Stimulated activated CD8-positive, alpha-beta memory T cell treated with anti-CD3 and anti-CD28 coated beads, Interleukin-4, amount 100 ng/mL, for 48 hours (primary cell): Measurements from ENCODE around the gene C1orf174.

Source experiments
- DNase-seq: peaks from one replicate; pipeline ENCODE4 v3.0.0-alpha.2; 2020

The C1orf174 gene

GRCh38 chr1:3892748-3893147 is 7.3 kb downstream of the C1orf174 start:
- DNase-seq, result no peak

GRCh38 chr1:3891329-3891865 is 8.7 kb downstream of the C1orf174 start:
- no peak for DNase-seq

DNA sequence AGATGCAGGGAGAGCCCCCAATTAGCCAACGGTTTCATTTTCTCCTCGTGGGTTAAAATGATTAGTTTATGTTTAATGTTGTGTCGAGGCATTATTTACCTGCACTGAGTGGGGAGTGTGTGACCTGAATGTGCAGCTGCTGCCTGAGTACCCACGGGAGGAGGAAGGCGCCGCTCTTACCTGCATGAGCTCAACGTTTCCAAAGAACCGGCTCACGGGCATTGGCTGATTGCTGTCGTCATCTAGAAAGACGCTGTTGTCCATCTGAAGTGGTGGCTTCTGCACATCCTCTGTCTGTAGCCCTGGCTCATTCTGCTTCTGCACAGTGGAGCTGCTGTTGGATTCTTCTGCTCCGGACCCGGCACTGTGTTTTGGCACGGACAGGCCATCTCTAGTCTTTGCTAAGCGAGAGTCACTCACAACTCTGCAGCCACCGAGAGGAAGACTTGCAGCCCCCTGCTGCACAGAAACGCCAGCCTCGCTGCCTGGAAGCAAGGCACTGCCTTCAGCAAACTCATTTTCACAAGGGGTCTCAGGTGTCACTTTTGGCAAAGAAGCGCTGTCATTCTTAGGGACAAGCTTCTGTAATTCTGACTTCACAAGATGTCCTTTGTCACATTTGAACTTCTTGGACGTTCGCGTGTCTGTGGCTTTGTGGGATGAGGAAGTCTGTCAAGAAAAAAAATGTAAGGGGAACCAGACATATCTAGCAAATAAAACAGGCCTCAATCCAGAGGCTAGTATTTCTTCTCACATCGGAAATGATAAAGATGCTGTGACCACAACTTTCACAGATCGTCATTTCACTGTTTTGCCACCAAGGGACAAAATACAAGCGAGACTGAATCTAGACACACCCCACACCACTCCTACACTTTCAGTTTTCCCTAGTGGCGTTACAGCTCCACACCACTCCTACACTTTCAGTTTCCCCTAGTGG is 9.4 kb downstream of the C1orf174 start:
- DNase-seq, result no peak

- no peak for DNase-seq
These were observed 10.1 kb downstream of the C1orf174 start for GRCh38 chr1:3889936-3890335.

DNA sequence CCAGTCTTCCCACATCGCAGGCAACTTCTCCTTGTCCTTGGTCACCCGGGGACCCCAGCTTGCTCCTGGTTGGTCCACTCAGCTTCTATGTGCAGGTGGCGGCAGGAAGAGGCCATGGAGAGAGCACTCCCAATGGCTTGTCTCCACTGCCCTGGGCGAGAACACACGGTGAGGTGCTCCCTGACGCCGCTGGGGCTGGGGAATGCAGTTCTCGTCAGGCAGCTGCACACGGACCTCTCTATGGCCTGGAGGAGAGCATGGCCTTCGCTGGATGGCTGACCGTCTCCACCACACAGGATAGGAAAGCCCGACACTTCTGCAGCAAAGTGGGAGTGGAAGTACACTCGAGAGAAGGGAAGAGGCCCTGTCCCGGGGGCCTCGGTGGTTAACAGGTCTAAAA is 11.8 kb downstream of the C1orf174 start:
- DNase-seq, result no peak

DNA sequence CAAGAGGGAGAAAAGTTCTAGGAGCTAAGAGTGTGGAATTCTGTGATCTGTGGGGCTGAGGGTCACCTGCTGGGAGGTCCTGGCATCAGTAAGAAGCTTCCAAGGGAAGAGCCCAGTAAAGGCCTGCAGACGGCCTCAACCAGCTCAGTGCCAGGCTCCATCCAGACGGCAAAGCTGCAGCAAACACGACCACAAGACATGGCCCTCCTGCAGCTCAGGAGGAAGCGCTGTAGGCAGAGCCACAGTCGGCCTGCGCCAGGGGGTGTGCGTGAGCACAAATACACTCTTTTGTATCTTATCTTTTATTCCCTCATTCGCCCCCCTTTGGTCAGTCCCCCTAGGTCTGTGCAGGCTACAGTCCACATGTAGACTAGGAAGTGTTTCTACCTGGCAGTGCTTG is 13.4 kb downstream of the C1orf174 start:
- DNase-seq, result no peak

DNA sequence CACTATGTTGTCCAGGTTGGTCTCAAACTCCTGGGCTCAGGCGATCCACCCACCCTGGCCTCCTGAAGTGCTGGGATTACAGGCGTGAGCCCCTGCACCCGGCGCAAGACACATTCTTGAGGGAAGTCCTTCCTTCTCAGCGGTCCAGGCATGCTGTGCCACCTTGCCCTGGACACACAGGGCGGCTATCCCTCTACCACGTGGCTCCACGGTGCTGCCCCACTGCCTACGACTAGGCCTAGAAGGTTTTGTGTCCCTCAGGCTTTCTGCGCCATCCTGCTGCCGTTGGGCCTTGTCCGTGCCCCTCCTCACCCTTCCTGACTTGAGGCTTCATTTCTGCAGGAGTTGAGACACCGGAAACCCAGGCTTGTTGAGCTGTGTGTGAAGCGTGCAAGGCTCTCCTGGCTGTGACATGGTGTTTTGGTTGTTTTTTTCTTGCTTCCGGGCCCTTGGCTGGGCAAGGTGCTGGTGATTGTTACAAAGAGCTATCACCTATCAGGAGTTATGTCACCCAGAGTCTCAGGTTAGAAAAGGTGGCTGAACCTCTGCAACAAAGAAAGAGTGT is 13.9 kb downstream of the C1orf174 start:
- no peak for DNase-seq

GRCh38 chr1:3885611-3886010 is 14.5 kb downstream of the C1orf174 start:
- DNase-seq, result no peak

GRCh38 chr1:3884966-3885365 is 15.1 kb downstream of the C1orf174 start:
- DNase-seq, result no peak

DNA sequence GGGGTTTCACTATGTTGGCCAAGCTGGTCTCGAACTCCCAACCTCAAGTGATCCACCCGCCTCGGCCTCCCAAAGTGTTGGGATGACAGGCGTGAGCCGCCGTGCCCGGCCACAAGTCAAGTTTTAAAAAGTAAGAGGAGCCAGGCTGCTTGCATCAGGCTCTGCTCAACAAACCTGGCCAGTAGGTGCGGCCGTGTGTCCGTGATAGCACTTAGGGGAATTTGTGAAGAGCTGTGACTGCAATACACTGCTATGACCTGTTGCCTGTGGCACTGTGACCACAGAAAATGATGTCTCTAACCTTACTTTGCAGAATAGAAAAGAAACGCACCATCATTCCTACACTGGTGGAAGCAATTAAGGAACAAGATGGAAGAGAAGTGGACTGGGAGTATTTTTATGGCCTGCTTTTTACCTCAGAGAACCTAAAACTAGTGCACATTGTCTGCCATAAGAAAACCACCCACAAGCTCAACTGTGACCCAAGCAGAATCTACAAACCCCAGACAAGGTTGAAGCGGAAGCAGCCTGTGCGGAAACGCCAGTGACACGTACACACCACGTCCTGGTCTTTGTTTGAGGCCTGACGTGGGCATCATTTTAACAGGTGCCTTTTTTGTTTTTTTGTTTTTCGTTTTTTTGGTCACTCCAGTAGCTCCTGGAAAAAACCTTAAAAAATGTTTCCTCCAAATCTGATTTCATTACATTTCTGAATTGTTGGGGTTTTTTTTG is 16.7 kb downstream of the C1orf174 start:
- no peak for DNase-seq

DNA sequence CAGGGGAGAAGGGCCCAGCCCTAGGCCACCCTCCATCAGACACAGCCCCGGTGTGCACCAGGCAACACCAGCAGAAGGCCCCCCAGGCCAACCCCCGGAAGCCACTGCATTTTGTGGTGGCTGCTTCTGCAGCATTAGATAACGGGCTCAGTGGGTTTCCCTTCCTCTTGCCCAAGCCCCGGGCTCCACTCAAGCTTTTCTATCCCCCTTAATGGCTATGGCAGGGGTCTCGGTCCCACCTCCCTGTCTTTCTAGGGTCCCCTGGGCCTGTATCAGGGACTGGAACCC is 18.9 kb downstream of the C1orf174 start:
- no peak for DNase-seq

- DNase-seq, result no peak
These were observed 19.5 kb downstream of the C1orf174 start for GRCh38 chr1:3880429-3881192.

GRCh38 chr1:3879787-3880428 is 20.2 kb downstream of the C1orf174 start:
- no peak for DNase-seq

- DNase-seq, result no peak
These were observed 21.0 kb downstream of the C1orf174 start for GRCh38 chr1:3879099-3879498.

- no peak for DNase-seq
These were observed 23.4 kb downstream of the C1orf174 start for GRCh38 chr1:3876716-3877115.

DNA sequence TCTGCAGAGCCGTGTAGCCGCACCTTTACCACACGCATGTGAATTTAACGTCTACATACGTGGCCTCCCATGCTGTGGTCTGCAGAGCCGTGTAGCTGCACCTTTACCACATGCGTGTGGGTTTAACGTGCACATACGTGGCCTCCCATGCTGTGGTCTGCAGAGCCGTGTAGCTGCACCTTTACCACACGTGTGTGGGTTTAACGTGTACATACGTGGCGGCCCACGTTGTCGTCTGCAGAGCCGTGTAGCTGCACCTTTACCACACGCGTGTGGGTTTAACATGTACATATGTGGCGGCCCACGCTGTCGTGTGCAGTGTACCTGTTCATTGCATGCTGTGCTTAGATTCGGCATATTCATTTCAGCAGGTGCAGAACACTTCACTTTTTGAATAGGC is 25.3 kb downstream of the C1orf174 start:
- no peak for DNase-seq

DNA sequence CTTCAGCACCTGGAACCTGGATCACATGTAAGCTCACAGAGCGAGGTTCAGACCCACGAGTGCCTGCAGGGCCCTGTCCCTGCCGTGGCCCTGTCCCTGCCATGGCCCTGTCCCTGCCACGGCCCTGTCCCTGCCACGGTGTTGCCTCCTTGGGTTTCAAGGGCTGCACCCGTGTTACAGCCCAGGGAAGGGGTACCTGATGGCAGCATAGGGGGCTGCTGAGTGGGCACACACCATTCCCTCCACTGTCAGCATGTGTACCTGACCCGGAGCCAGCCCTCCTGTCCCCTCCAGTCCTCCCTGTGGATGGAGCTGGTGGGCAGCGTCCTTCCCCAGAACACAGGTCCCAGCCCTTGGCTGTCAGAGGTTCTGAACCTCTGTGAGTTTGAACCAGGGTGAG is 27.5 kb downstream of the C1orf174 start:
- DNase-seq, result no peak

GRCh38 chr1:3871451-3871805 is 28.6 kb downstream of the C1orf174 start:
- DNase-seq, result no peak

DNA sequence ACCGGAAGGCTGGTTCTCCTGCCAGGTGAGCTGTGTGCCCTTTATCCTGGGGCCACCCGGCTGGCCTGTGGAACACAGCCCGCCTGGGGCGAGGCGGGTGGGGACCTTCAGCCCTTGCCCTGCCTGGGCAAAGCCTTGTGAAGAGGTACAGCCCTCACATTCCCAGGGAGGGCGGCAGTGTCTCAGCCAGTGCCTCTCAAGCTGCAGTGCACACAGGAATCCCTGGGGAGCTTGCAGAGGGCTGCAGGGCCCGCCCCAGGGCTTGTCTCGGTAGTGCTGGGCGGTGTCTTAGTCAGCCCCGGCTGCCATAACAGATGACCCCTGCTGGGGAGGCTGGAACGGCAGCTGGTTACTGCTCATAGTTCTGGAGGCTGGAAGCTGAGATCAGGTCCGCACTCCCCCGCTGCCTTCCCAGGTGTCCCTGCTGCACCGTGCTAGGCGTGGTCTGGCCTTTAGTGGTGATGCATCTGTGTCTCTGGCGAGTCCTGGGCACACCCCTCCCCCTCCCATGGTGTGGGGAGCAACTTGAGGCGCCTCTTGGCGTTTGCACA is 30.2 kb downstream of the C1orf174 start:
- DNase-seq, result no peak

DNA sequence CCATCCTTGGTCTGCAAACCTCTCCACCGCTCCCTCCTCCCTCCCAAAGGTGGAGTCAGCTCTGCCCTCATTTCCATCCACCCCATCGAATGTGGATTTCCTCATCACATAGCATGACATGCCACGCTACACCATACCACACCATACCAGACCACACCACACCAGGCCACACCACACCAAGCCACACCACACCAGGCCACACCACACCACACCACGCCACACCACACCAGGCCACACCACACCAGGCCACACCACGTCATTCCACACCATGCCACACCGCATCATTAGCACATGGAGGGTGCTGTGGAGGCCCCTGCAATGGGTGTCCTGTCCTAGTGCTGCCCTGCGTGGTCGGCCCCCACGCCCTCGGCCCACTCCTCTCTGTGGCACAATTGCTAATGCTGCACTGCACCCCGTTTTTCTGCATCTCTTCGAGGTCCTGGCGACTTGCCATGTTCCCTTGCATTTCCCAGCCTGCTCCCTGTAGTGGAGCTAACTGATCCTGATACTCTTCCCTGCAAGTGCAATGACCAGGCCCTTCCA is 31.5 kb downstream of the C1orf174 start:
- DNase-seq, result no peak

DNA sequence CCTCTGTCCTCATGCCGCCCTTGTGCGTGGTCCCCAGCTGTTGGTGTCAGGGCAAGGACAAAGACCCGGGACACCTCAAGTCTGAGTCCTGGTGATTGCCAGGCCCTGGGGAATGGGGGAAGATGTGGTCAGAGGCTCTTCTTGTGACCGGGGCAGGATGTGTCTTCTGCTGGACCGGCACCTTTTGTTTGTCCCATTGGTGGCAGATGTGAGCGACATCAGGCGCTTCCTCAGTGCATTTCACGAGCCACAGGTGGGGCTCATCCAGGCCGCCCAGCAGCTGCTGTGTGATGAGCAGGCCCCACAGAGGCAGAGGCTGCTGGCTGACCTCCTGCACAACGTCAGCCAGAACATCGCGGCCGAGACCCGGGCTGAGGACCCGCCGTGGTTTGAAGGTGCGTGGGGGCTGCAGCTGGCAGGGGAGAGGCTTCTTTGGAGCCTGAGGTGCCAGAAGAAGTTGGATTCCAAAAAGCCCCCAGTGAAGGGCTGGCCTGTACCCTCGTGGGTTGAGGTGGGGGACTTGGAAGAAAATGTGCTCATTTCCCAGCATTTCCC is 34.4 kb downstream of the C1orf174 start:
- DNase-seq, result no peak

DNA sequence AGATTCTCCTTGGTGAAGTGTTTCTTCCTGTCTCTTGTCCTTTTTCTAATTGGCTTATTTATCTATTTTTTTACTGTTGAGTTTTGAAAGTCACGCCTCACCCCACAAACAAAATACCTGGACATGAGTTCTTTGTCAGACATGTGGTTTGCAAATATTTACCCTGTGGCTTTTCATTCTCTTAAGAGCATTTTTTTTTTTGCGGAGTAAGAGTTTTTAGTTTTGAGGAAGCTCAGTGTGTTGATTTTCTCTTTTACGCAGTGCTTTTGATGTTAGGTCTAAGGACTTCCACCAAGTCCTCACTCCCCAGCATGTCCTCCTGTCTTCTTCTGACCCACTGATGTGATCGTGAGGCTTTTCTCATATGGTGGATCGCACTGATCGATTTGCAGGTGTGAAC is 35.2 kb downstream of the C1orf174 start:
- DNase-seq, result no peak
